DND-41 (cell line): ENCODE data around the gene GPR146.

Experiments
- EZH2 ChIP-seq: IDR thresholded peaks from 3 replicates; pipeline ENCODE4 v1.6.1; 2012; ENCODE audit warnings: borderline replicate concordance, low read depth, mild to moderate bottlenecking, moderate library complexity, low read length, inconsistent platforms; ENCODE audit not compliant: severe bottlenecking
- TF ChIP-seq, protein P1 (sequence below): IDR thresholded peaks from 2 replicates; pipeline ENCODE4 v1.5.1; 2012; ENCODE audit warnings: borderline replicate concordance, low read length, moderate library complexity, mild to moderate bottlenecking; ENCODE audit not compliant: poor library complexity, severe bottlenecking; ENCODE audit errors: extremely low read depth

DNA sequence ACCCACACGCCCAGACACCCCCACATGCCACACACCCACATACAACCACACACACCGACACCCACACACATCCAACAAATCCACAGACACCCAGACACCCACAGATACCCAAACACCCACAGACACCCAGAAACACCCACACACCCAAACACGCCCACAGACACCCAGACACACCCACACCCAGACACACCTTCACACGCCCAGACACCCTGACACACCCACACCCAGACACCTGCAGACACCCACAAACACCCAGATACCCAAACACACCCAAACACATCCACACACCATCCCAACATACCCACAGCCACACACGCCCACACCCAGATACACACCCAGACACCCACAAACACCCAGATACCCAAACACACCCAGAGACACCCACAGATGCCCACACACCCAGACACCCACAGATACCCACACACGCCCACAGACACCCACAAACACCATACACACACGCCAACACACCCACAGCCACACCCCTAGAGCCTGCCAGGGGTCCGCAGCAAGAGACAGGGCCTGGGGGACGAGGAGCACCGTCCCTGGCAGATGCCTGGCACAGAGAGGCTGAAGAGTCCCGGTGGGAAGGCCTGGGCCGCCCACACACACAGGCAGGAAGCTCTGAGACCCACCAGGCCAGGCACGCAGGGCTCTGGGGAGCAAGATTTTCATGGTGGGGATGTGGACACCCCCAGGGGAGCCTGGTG lies 32.9 kb upstream of the GPR146 start:
- TF ChIP-seq, protein P1, sequence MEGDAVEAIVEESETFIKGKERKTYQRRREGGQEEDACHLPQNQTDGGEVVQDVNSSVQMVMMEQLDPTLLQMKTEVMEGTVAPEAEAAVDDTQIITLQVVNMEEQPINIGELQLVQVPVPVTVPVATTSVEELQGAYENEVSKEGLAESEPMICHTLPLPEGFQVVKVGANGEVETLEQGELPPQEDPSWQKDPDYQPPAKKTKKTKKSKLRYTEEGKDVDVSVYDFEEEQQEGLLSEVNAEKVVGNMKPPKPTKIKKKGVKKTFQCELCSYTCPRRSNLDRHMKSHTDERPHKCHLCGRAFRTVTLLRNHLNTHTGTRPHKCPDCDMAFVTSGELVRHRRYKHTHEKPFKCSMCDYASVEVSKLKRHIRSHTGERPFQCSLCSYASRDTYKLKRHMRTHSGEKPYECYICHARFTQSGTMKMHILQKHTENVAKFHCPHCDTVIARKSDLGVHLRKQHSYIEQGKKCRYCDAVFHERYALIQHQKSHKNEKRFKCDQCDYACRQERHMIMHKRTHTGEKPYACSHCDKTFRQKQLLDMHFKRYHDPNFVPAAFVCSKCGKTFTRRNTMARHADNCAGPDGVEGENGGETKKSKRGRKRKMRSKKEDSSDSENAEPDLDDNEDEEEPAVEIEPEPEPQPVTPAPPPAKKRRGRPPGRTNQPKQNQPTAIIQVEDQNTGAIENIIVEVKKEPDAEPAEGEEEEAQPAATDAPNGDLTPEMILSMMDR = no peak
- no peak for TF ChIP-seq EZH2
